Measurements from ENCODE around the gene NTM. TPM values are rescaled to one million over a fixed set of nuclear protein-coding genes. Genes with fewer than 3 reads are reported as not detected.

The NTM gene
- total RNA-seq, 1 experiment from 2014 or later: 16.4 TPM

- TF ChIP-seq AFF4 (CRISPR knock-in tag; IDR thresholded peaks at IDR 0.05; ENCODE audit: borderline replicate concordance) (no peak), FOXK1 (CRISPR knock-in tag; IDR thresholded peaks at IDR 0.05) (no peak), HMGA2 (CRISPR knock-in tag; IDR thresholded peaks at IDR 0.05) (no peak)
These were observed 323.3 kb downstream of the NTM start (continued) for GRCh38 chr11:131693756-131694155.

- H3K27me3 Mint-ChIP-seq (ENCODE audit: low read depth): peaks cover 45% of the 10 kb centered on the region
- H3K4me3 Mint-ChIP-seq: peak overlapping the region; percentile 38
- ChIA-PET POLR2A (interaction anchor here (0.9 kb wide), 1 partner anchor 210 kb away, joined by 3 read pairs; no protein-coding TSS in a partner anchor), CTCF (interaction anchor here (0.5 to 3.8 kb wide), 101 partner anchors 9 to 1370 kb away, joined by 3 to 58 read pairs (median 4); no protein-coding TSS in a partner anchor)
- ATAC-seq (peak; percentile 85), DNase-seq (ENCODE audit: low spot score) (peak; percentile 92)
- no peaks in the 10 kb centered on the region for H3K36me3 Mint-ChIP-seq
- no peak overlapping the region for H3K27ac Mint-ChIP-seq
- H3K4me1 Mint-ChIP-seq: peaks cover 9% of the 10 kb centered on the region
- no peaks in the 10 kb centered on the region for H3K9me3 Mint-ChIP-seq
- TF ChIP-seq TP53 (CRISPR knock-in tag; IDR thresholded peaks at IDR 0.05) (no peak), ZMAT4 (CRISPR knock-in tag; IDR thresholded peaks at IDR 0.05) (no peak), NFE2L1 (CRISPR knock-in tag; IDR thresholded peaks at IDR 0.05) (no peak), ZNF532 (CRISPR knock-in tag; IDR thresholded peaks at IDR 0.05; ENCODE audit: borderline replicate concordance) (no peak), MYBL2 (CRISPR knock-in tag; IDR thresholded peaks at IDR 0.05) (no peak), PRRX2 (CRISPR knock-in tag; IDR thresholded peaks at IDR 0.05) (no peak), NR3C1 (CRISPR knock-in tag; conservative IDR thresholded peaks at IDR 0.05; ENCODE audit: low read depth) (no peak), ZNF512 (CRISPR knock-in tag; IDR thresholded peaks at IDR 0.05; ENCODE audit: borderline replicate concordance) (no peak), USF2 (CRISPR knock-in tag; IDR thresholded peaks at IDR 0.05) (0 out of 2 replicates have a peak, but pooled peaks have one; percentile 13), CDX4 (CRISPR knock-in tag; IDR thresholded peaks at IDR 0.05; ENCODE audit: borderline replicate concordance) (no peak), PREB (CRISPR knock-in tag; IDR thresholded peaks at IDR 0.05; ENCODE audit: borderline replicate concordance) (no peak), STAT6 (CRISPR knock-in tag; conservative IDR thresholded peaks at IDR 0.05; ENCODE audit: low read depth) (no peak), FOXP1 (CRISPR knock-in tag; IDR thresholded peaks at IDR 0.05; ENCODE audit: borderline replicate concordance) (no peak)
These were observed 324.4 kb downstream of the NTM start for GRCh38 chr11:131694526-131695424.
